Measurements from ENCODE around the gene APLP2. TPM values are rescaled to one million over a fixed set of nuclear protein-coding genes. Genes with fewer than 3 reads are reported as not detected.

Gene APLP2
- total and polyA plus RNA-seq, 2 donors (not counting 1 experiment from before 2014, with no cell fraction given) = 409 to 508 TPM

- Histone ChIP-seq H3K27me3 (ENCODE audit: control insufficient read depth, insufficient read depth, low read length) (no peaks in the 10 kb centered on the region), H2AFZ (ENCODE audit: low read length) (no peak overlapping the region), H3K4me3 (replicated peaks in 1 of 4; ENCODE audit: control extremely low read depth in 1 of 4, insufficient read depth in 1 of 4, low read depth in 3 of 4, low read length in 4 of 4) (no peak overlapping the region), H3K27ac (ENCODE audit: insufficient read depth, low read length) (no peak overlapping the region), H4K20me1 (ENCODE audit: control insufficient read depth, extremely low read depth, insufficient read depth, low read length) (peaks cover 9% of the 10 kb centered on the region), H3K9me3 (ENCODE audit: control insufficient read depth, insufficient read depth, low read depth, low read length) (no peaks in the 10 kb centered on the region), H3K4me1 (ENCODE audit: control insufficient read depth, extremely low read depth, insufficient read depth, low read length) (no peaks in the 10 kb centered on the region), H3K36me3 (ENCODE audit: control insufficient read depth, insufficient read depth, low read length) (no peaks in the 10 kb centered on the region), H3K79me2 (ENCODE audit: control insufficient read depth, insufficient read depth, low read length) (peaks cover 26% of the 10 kb centered on the region), H3K9ac (ENCODE audit: insufficient read depth, low read length) (no peak overlapping the region), H3K4me2 (ENCODE audit: extremely low read depth, insufficient read depth, low read length) (no peak overlapping the region)
- no peak for TF ChIP-seq EZH2 (IDR thresholded peaks at IDR 0.05; ENCODE audit: low read length, missing control alignments)
- no peak for TF ChIP-seq CTCF (conservative IDR thresholded peaks at IDR 0.05 in 1 of 2, IDR thresholded peaks at IDR 0.05 in 1 of 2; ENCODE audit: low read depth in 1 of 2, low read length in 2 of 2)
- no peak for DNase-seq (ENCODE audit: low read depth in 2 of 2)
Observed at GRCh38 chr11:130096042-130096441, 26.3 kb downstream of the APLP2 start.

GRCh38 chr11:130096823-130097222 lies 27.1 kb downstream of the APLP2 start:
- no peaks in the 10 kb centered on the region for H3K9me3 ChIP-seq (ENCODE audit: control insufficient read depth, insufficient read depth, low read depth, low read length)
- H3K79me2 ChIP-seq (ENCODE audit: control insufficient read depth, insufficient read depth, low read length) = peaks cover 26% of the 10 kb centered on the region
- no peak overlapping the region for H3K4me2 ChIP-seq (ENCODE audit: extremely low read depth, insufficient read depth, low read length)
- H3K36me3 ChIP-seq (ENCODE audit: control insufficient read depth, insufficient read depth, low read length) = no peaks in the 10 kb centered on the region
- H3K27me3 ChIP-seq (ENCODE audit: control insufficient read depth, insufficient read depth, low read length) = no peaks in the 10 kb centered on the region
- H2AFZ ChIP-seq (ENCODE audit: low read length) = no peak overlapping the region
- TF ChIP-seq EZH2 (IDR thresholded peaks at IDR 0.05; ENCODE audit: low read length, missing control alignments) (no peak), CTCF (conservative IDR thresholded peaks at IDR 0.05 in 1 of 2, IDR thresholded peaks at IDR 0.05 in 1 of 2; ENCODE audit: low read depth in 1 of 2, low read length in 2 of 2) (no peak)
- DNase-seq (ENCODE audit: low read depth in 2 of 2) = no peak
- no peaks in the 10 kb centered on the region for H3K4me1 ChIP-seq (ENCODE audit: control insufficient read depth, extremely low read depth, insufficient read depth, low read length)
- no peak overlapping the region for H3K27ac ChIP-seq (ENCODE audit: insufficient read depth, low read length)
- H3K9ac ChIP-seq (ENCODE audit: insufficient read depth, low read length) = no peak overlapping the region
- no peak overlapping the region for H3K4me3 ChIP-seq (replicated peaks in 1 of 4; ENCODE audit: control extremely low read depth in 1 of 4, insufficient read depth in 1 of 4, low read depth in 3 of 4, low read length in 4 of 4)
- H4K20me1 ChIP-seq (ENCODE audit: control insufficient read depth, extremely low read depth, insufficient read depth, low read length) = peaks cover 9% of the 10 kb centered on the region

GRCh38 chr11:130097285-130097684 lies 27.6 kb downstream of the APLP2 start:
- DNase-seq (ENCODE audit: low read depth in 2 of 2) = no peak
- Histone ChIP-seq H3K4me2 (ENCODE audit: extremely low read depth, insufficient read depth, low read length) (no peak overlapping the region), H3K4me1 (ENCODE audit: control insufficient read depth, extremely low read depth, insufficient read depth, low read length) (peaks cover under 1% of the 10 kb centered on the region), H3K9ac (ENCODE audit: insufficient read depth, low read length) (no peak overlapping the region), H3K4me3 (replicated peaks in 1 of 4; ENCODE audit: control extremely low read depth in 1 of 4, insufficient read depth in 1 of 4, low read depth in 3 of 4, low read length in 4 of 4) (no peak overlapping the region), H3K79me2 (ENCODE audit: control insufficient read depth, insufficient read depth, low read length) (peaks cover 26% of the 10 kb centered on the region), H4K20me1 (ENCODE audit: control insufficient read depth, extremely low read depth, insufficient read depth, low read length) (peaks cover 10% of the 10 kb centered on the region), H3K36me3 (ENCODE audit: control insufficient read depth, insufficient read depth, low read length) (no peaks in the 10 kb centered on the region), H3K27me3 (ENCODE audit: control insufficient read depth, insufficient read depth, low read length) (no peaks in the 10 kb centered on the region), H2AFZ (ENCODE audit: low read length) (no peak overlapping the region), H3K9me3 (ENCODE audit: control insufficient read depth, insufficient read depth, low read depth, low read length) (no peaks in the 10 kb centered on the region), H3K27ac (ENCODE audit: insufficient read depth, low read length) (no peak overlapping the region)
- TF ChIP-seq EZH2 (IDR thresholded peaks at IDR 0.05; ENCODE audit: low read length, missing control alignments) = no peak
